IMR-90 (cell line): ENCODE results near the gene VPS11. TPM values are rescaled to one million over a fixed set of nuclear protein-coding genes. Genes with fewer than 3 reads are reported as not detected.

Experiments used
- ATAC-seq: fragments of 200-7000 bp; cut with Tn5 transposase; 2 replicates; pipeline ENCODE4 v1.9.1; 2020; ENCODE audit warnings: low read depth, mild to moderate bottlenecking, moderate library complexity
- BruUV-seq: library from RNA; stranded (reverse); fragments of 400-500 nt; replicated peaks from 2 replicates; lab custom pipeline; 2021; lab: Mats Ljungman, UMichigan
- CTCF ChIA-PET: fragments of 300-600 bp; formaldehyde crosslinking; extraction: SDS; loops from one replicate; lab custom pipeline; 2021; ENCODE audit warnings: antibody characterized with exemption; lab: Yijun Ruan, JAX
- POLR2A ChIA-PET: fragments of 300-600 bp; sonication (Branson Sonifier 250); formaldehyde crosslinking; loops from one replicate; lab custom pipeline; 2022; ENCODE audit warnings: antibody characterized with exemption; ENCODE audit not compliant: unreplicated experiment; lab: Charles Lee
- DNase-seq: peaks from one replicate; pipeline ENCODE4 v3.0.0; 2013
- H2AFZ ChIP-seq: replicated peaks from 2 replicates; pipeline ENCODE3; 2013; ENCODE audit warnings: low read length, mild to moderate bottlenecking; ENCODE audit not compliant: poor library complexity
- H2AK5ac ChIP-seq: 2 replicates; pipeline ENCODE4 v1.6.1; 2013; ENCODE audit warnings: low read depth, low read length, inconsistent platforms
- H2AK9ac ChIP-seq: replicated peaks from 2 replicates; pipeline ENCODE3; 2013; ENCODE audit warnings: mild to moderate bottlenecking, low read depth, low read length, moderate library complexity; ENCODE audit not compliant: poor library complexity
- H2BK120ac ChIP-seq: 2 replicates; pipeline ENCODE4 v1.6.1; 2013; ENCODE audit warnings: low read depth, low read length, inconsistent platforms
- H2BK15ac ChIP-seq: 3 replicates; pipeline ENCODE4 v1.6.1; 2013; ENCODE audit warnings: low read depth, low read length, inconsistent platforms
- H2BK20ac ChIP-seq: 2 replicates; pipeline ENCODE4 v1.6.1; 2013; ENCODE audit warnings: low read depth, mild to moderate bottlenecking, inconsistent platforms, low read length, moderate library complexity
- H2BK5ac ChIP-seq: 2 replicates; pipeline ENCODE4 v1.6.1; 2013; ENCODE audit warnings: mild to moderate bottlenecking, low read depth, low read length, inconsistent platforms; ENCODE audit not compliant: poor library complexity, severe bottlenecking
- H3K14ac ChIP-seq: replicated peaks from 2 replicates; pipeline ENCODE4 v1.6.1; 2013; ENCODE audit warnings: low read depth, low read length, inconsistent platforms
- H3K18ac ChIP-seq: 2 replicates; pipeline ENCODE4 v1.6.1; 2013; ENCODE audit warnings: low read depth, low read length, control low read depth
- H3K23ac ChIP-seq: 2 replicates; pipeline ENCODE4 v1.6.1; 2013; ENCODE audit warnings: low read depth, low read length, inconsistent platforms
- H3K27ac ChIP-seq: 2 replicates; pipeline ENCODE4 v1.5.1; 2013; ENCODE audit warnings: mild to moderate bottlenecking, control low read depth, low read length; ENCODE audit not compliant: insufficient read depth
- H3K27me3 ChIP-seq: 2 replicates; pipeline ENCODE4 v1.6.1; 2013; ENCODE audit warnings: low read length; ENCODE audit not compliant: control insufficient read depth, insufficient read depth
- H3K36me3 ChIP-seq: 2 replicates; pipeline ENCODE4 v1.6.1; 2013; ENCODE audit warnings: low read length, mixed read lengths; ENCODE audit not compliant: control insufficient read depth, insufficient read depth
- H3K4ac ChIP-seq: 2 replicates; pipeline ENCODE4 v1.6.1; 2013; ENCODE audit warnings: low read depth, low read length, inconsistent platforms
- H3K4me1 ChIP-seq: 2 replicates; pipeline ENCODE4 v1.6.1; 2013; ENCODE audit warnings: low read length, mixed read lengths; ENCODE audit not compliant: control insufficient read depth, insufficient read depth
- H3K4me2 ChIP-seq: 2 replicates; pipeline ENCODE4 v1.6.1; 2013; ENCODE audit warnings: low read depth, mild to moderate bottlenecking, control low read depth, low read length, moderate library complexity
- H3K4me3 ChIP-seq: 2 replicates; pipeline ENCODE4 v1.5.1; 2013; ENCODE audit warnings: low read depth, mild to moderate bottlenecking, control low read depth, low read length, moderate library complexity; ENCODE audit not compliant: insufficient read depth
- H3K56ac ChIP-seq: 2 replicates; pipeline ENCODE4 v1.6.1; 2013; ENCODE audit warnings: low read length, inconsistent platforms; ENCODE audit not compliant: insufficient read depth; ENCODE audit errors: extremely low read depth
- H3K79me1 ChIP-seq, 2 experiments: 2 replicates each; pipeline ENCODE4 v1.6.1; 2013; ENCODE audit warnings: low read length in 2 of 2, inconsistent platforms in 1 of 2, low read depth in 1 of 2
- H3K9ac ChIP-seq: 2 replicates; pipeline ENCODE4 v1.6.1; 2013; ENCODE audit warnings: low read depth, low read length, control low read depth
- H3K9me1 ChIP-seq: 2 replicates; pipeline ENCODE4 v1.6.1; 2013; ENCODE audit warnings: low read length, inconsistent platforms; ENCODE audit not compliant: insufficient read depth
- H3K9me3 ChIP-seq: 2 replicates; pipeline ENCODE4 v1.6.1; 2013; ENCODE audit warnings: low read length; ENCODE audit not compliant: control insufficient read depth, insufficient read depth
- H4K20me1 ChIP-seq: 2 replicates; pipeline ENCODE4 v1.6.1; 2013; ENCODE audit warnings: low read length, inconsistent platforms; ENCODE audit not compliant: insufficient read depth
- H4K5ac ChIP-seq: 2 replicates; pipeline ENCODE4 v1.6.1; 2013; ENCODE audit warnings: mild to moderate bottlenecking, low read depth, low read length, control low read depth
- H4K8ac ChIP-seq, 2 experiments: 2 replicates each; pipeline ENCODE4 v1.6.1; 2013; ENCODE audit warnings: low read depth in 2 of 2, low read length in 2 of 2, control low read depth in 1 of 2, inconsistent platforms in 1 of 2
- H4K91ac ChIP-seq: 2 replicates; pipeline ENCODE4 v1.6.1; 2013; ENCODE audit warnings: low read depth, low read length, inconsistent platforms; ENCODE audit not compliant: insufficient read depth
- MAZ ChIP-seq: IDR thresholded peaks from 2 replicates; pipeline ENCODE4 v1.6.1; 2012; ENCODE audit warnings: low read depth, mild to moderate bottlenecking, low read length, improper control_type of control experiment, moderate library complexity, borderline replicate concordance
- RAD21 ChIP-seq: IDR thresholded peaks from 2 replicates; pipeline ENCODE4 v1.6.1; 2012; ENCODE audit warnings: low read length, improper control_type of control experiment
- SMC3 ChIP-seq: fragments of 150-350 bp; IDR thresholded peaks from 2 replicates; pipeline ENCODE4 v1.6.1; 2016; ENCODE audit warnings: low read depth, mild to moderate bottlenecking, antibody characterized with exemption, low read length, moderate library complexity
- WGBS, 2 experiments: methylation state at CpG; one replicate each; pipeline versions ENCODE4 v1.1.5 to v1.1.7; 2013; ENCODE audit warnings: missing lambda C conversion rate in 2 of 2; ENCODE audit not compliant: insufficient read length in 1 of 2; ENCODE audit errors: extremely low coverage in 2 of 2; 5-methylcytosine and 5-hydroxymethylcytosine counted together
- dilution Hi-C: fragments of 300-500 bp; cut with HindIII; formaldehyde crosslinking; loops from one replicate; pipeline ENCODE4 v1.14.3; 2018; ENCODE audit warnings: low sequenced_read_pairs; ENCODE audit not compliant: unreplicated experiment
- in situ Hi-C: fragments of 300-500 bp; cut with MboI; formaldehyde crosslinking; loops from 3 replicates; pipeline ENCODE4 v1.14.3; 2019; ENCODE audit warnings: low sequenced_read_pairs, inconsistent platforms, mixed read lengths
- intact Hi-C: fragments of 100-400 bp; cut with micrococcal nuclease; formaldehyde crosslinking; loops from 2 replicates; pipeline ENCODE4 v1.10.0; 2022
- polyA plus RNA-seq, 3 experiments: library from polyadenylated mRNA; depleted of rRNA; stranded (reverse); fragments of >200 nt; gene quantifications; 2 replicates each; pipeline ENCODE4 v1.2.3, GENCODE V29; 2012; ENCODE audit warnings: low replicate concordance in 1 of 3
- total RNA-seq: library from RNA; depleted of rRNA; stranded (reverse); fragments of >200 nt; gene quantifications from 2 replicates; pipeline ENCODE4 v1.2.3, GENCODE V29; 2012
- TF ChIP-seq, protein P1 (sequence below): conservative IDR thresholded peaks from 2 replicates; pipeline ENCODE4 v1.5.1; 2012; ENCODE audit warnings: mild to moderate bottlenecking, low read depth, low read length, improper control_type of control experiment

VPS11 gene
- total and polyA plus RNA-seq, 2 of the 4 experiments (the other 2 are of a cell fraction) = 19.7 to 30.5 TPM

GRCh38 chr11:119065369-119065768 lies 2.2 kb upstream of the VPS11 start:
- Histone ChIP-seq H3K36me3 (peaks cover 5% of the 10 kb centered on the region), H2BK20ac (no peak overlapping the region), H3K79me1 (peaks cover 23 to 50% of the 10 kb centered on the region in 2 experiments), H2BK5ac (no peak overlapping the region), H2AK5ac (peak overlapping the region; percentile 2; the same call in 1 of the 2 replicates), H3K23ac (no peak overlapping the region), H3K9ac (no peak overlapping the region), H3K9me1 (peaks cover 6% of the 10 kb centered on the region; the same call in 1 of the 2 replicates), H4K20me1 (no peaks in the 10 kb centered on the region; the same call in 1 of the 2 replicates), H3K4me1 (peaks cover 9% of the 10 kb centered on the region), H4K8ac (no peak overlapping the region), H3K4me3 (no peak overlapping the region), H3K4ac (no peak overlapping the region), H3K18ac (no peak overlapping the region), H3K56ac (no peak overlapping the region), H3K27me3 (no peaks in the 10 kb centered on the region), H3K27ac (no peak overlapping the region), H3K14ac (no peak overlapping the region), H4K5ac (no peak overlapping the region), H2BK120ac (no peak overlapping the region), H2AFZ (no peak overlapping the region), H2BK15ac (no peak overlapping the region), H3K9me3 (no peaks in the 10 kb centered on the region), H3K4me2 (no peak overlapping the region), H4K91ac (no peak overlapping the region), H2AK9ac (no peak overlapping the region)
- POLR2A ChIA-PET = no interaction called here
- in situ Hi-C loops = no loop called here
- 56% methylated on average over 3 of the region's 4 CpGs; no CpG with 5 or more reads in 1 of the 2 experiments for WGBS, 2 experiments
- TF ChIP-seq, protein P1, sequence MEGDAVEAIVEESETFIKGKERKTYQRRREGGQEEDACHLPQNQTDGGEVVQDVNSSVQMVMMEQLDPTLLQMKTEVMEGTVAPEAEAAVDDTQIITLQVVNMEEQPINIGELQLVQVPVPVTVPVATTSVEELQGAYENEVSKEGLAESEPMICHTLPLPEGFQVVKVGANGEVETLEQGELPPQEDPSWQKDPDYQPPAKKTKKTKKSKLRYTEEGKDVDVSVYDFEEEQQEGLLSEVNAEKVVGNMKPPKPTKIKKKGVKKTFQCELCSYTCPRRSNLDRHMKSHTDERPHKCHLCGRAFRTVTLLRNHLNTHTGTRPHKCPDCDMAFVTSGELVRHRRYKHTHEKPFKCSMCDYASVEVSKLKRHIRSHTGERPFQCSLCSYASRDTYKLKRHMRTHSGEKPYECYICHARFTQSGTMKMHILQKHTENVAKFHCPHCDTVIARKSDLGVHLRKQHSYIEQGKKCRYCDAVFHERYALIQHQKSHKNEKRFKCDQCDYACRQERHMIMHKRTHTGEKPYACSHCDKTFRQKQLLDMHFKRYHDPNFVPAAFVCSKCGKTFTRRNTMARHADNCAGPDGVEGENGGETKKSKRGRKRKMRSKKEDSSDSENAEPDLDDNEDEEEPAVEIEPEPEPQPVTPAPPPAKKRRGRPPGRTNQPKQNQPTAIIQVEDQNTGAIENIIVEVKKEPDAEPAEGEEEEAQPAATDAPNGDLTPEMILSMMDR = peak; percentile 47
- TF ChIP-seq MAZ = no peak
- TF ChIP-seq RAD21 = peak; percentile 34
- TF ChIP-seq SMC3 = peak; percentile 31; the same call in 1 of the 2 replicates
- DNase-seq (peak; percentile 40), ATAC-seq (no peak)
- dilution Hi-C loops = no loop called here
- intact Hi-C loops = no loop called here
- no TSS peak for BruUV-seq
- CTCF ChIA-PET = interaction anchor here (1.0 kb wide), 1 partner anchor 18 kb away, joined by 5 read pairs; no protein-coding TSS in a partner anchor
